Stimulated activated CD4-positive, alpha-beta T cell treated with anti-CD3 and anti-CD28 coated beads, Interleukin-4, amount 100 ng/mL, for 48 hours (primary cell): Measurements from ENCODE around the gene NUMB.

Source experiments
- DNase-seq, 2 donors: peaks; one replicate each; pipeline ENCODE4 v3.0.0-alpha.2; 2020; ENCODE audit warnings: low read depth in 2 of 2

The NUMB gene

GRCh38 chr14:73289729-73290128 is 168.6 kb downstream of the NUMB start:
- no peak for DNase-seq

- no peak for DNase-seq
These were observed 169.0 kb downstream of the NUMB start for GRCh38 chr14:73289308-73289707.

- DNase-seq = no peak
These were observed 171.3 kb downstream of the NUMB start for GRCh38 chr14:73287071-73287470.

GRCh38 chr14:73286598-73286997 is 171.7 kb downstream of the NUMB start:
- no peak for DNase-seq

- no peak for DNase-seq
These were observed 172.4 kb downstream of the NUMB start for GRCh38 chr14:73285979-73286378.

- no peak for DNase-seq
These were observed 174.6 kb downstream of the NUMB start for GRCh38 chr14:73283608-73284379.

GRCh38 chr14:73280903-73281302 is 177.4 kb downstream of the NUMB start:
- DNase-seq = no peak

- DNase-seq = no peak
These were observed 181.0 kb downstream of the NUMB start for GRCh38 chr14:73277376-73277775.

- DNase-seq = no peak
These were observed 181.5 kb downstream of the NUMB start for GRCh38 chr14:73276836-73277235.

- DNase-seq = no peak
These were observed 184.5 kb downstream of the NUMB start for GRCh38 chr14:73273799-73274198.

- no peak for DNase-seq
These were observed 186.0 kb downstream of the NUMB start for GRCh38 chr14:73272393-73272792.

- no peak for DNase-seq
These were observed 188.4 kb downstream of the NUMB start for GRCh38 chr14:73269729-73270531.

- no peak for DNase-seq
These were observed 190.9 kb downstream of the NUMB start for GRCh38 chr14:73267474-73267873.

GRCh38 chr14:73266317-73266716 is 192.0 kb downstream of the NUMB start:
- no peak for DNase-seq

GRCh38 chr14:73265721-73266046 is 192.7 kb downstream of the NUMB start:
- DNase-seq = no peak

GRCh38 chr14:73264885-73265720 is 193.2 kb downstream of the NUMB start:
- no peak for DNase-seq

- DNase-seq = no peak
These were observed 194.1 kb downstream of the NUMB start for GRCh38 chr14:73264080-73264884.

GRCh38 chr14:73263606-73264005 is 194.7 kb downstream of the NUMB start:
- no peak for DNase-seq

GRCh38 chr14:73262427-73263183 is 195.7 kb downstream of the NUMB start:
- no peak for DNase-seq

- no peak for DNase-seq
These were observed 196.6 kb downstream of the NUMB start for GRCh38 chr14:73261520-73262426.
